Endodermal cell (in vitro differentiated cells): Measurements from ENCODE around the gene ENDOG. TPM values are rescaled to one million over a fixed set of nuclear protein-coding genes. Genes with fewer than 3 reads are reported as not detected.
"Not testable (repeated sequence)": the region's sequence is repeated elsewhere in the genome, so short reads cannot be mapped to it uniquely, and the experiment has no call there.

ENCODE experiments used
- DNase-seq: peaks from one replicate; pipeline ENCODE4 v3.0.0-alpha.2; 2017
- H3K27ac ChIP-seq: 2 replicates; pipeline ENCODE4 v1.5.1; 2013; ENCODE audit warnings: mild to moderate bottlenecking, low read depth, low read length, moderate library complexity
- H3K27me3 ChIP-seq: 2 replicates; pipeline ENCODE4 v1.6.1; 2013; ENCODE audit warnings: mild to moderate bottlenecking, low read length, moderate library complexity; ENCODE audit not compliant: insufficient read depth, control insufficient read depth, poor library complexity, severe bottlenecking
- H3K36me3 ChIP-seq: 2 replicates; pipeline ENCODE4 v1.7.0; 2013; ENCODE audit warnings: mild to moderate bottlenecking, low read length, moderate library complexity; ENCODE audit not compliant: control insufficient read depth, insufficient read depth
- H3K4me1 ChIP-seq: one replicate; pipeline ENCODE4 v1.7.0; 2013; ENCODE audit warnings: low read length; ENCODE audit not compliant: control insufficient read depth, insufficient read depth
- H3K4me3 ChIP-seq: 2 replicates; pipeline ENCODE4 v1.5.1; 2013; ENCODE audit warnings: mild to moderate bottlenecking, low read length, moderate library complexity
- H3K9ac ChIP-seq: 2 replicates; pipeline ENCODE4 v1.6.1; 2013; ENCODE audit warnings: mild to moderate bottlenecking, low read length, moderate library complexity; ENCODE audit not compliant: poor library complexity, severe bottlenecking; ENCODE audit errors: extremely low read depth
- H3K9me3 ChIP-seq: 2 replicates; pipeline ENCODE4 v1.6.1; 2013; ENCODE audit warnings: mild to moderate bottlenecking, low read length, moderate library complexity; ENCODE audit not compliant: control insufficient read depth
- H3K27ac Mint-ChIP-seq: 2 replicates; pipeline ENCODE4 v1.8.0; 2020; ENCODE audit warnings: mixed read lengths
- H3K27me3 Mint-ChIP-seq: 2 replicates; pipeline ENCODE4 v1.8.0; 2021; ENCODE audit warnings: mild to moderate bottlenecking, mixed read lengths; ENCODE audit not compliant: insufficient read depth
- H3K36me3 Mint-ChIP-seq: 2 replicates; pipeline ENCODE4 v1.8.0; 2020; ENCODE audit warnings: low read depth, mixed read lengths
- H3K4me1 Mint-ChIP-seq: 2 replicates; pipeline ENCODE4 v1.8.0; 2020; ENCODE audit warnings: mixed read lengths
- H3K4me3 Mint-ChIP-seq: 2 replicates; pipeline ENCODE4 v1.8.0; 2020; ENCODE audit warnings: mild to moderate bottlenecking, moderate library complexity, mixed read lengths
- H3K9me3 Mint-ChIP-seq: 2 replicates; pipeline ENCODE4 v1.8.0; 2020; ENCODE audit warnings: mild to moderate bottlenecking, mixed read lengths
- CTCF ChIP-seq: fragments of 200-600 bp; sonication (generic); conservative IDR thresholded peaks from 2 replicates; pipeline ENCODE4 v1.5.0; 2021; ENCODE audit warnings: antibody characterized with exemption, mild to moderate bottlenecking
- WGBS, 2 experiments: methylation state at CpG; one replicate each; pipeline versions ENCODE4 v1.1.5 to v1.1.7; 2013; ENCODE audit warnings: missing lambda C conversion rate in 2 of 2, mixed read lengths in 1 of 2; ENCODE audit not compliant: insufficient coverage in 1 of 2, insufficient read length in 1 of 2; 5-methylcytosine and 5-hydroxymethylcytosine counted together
- total RNA-seq, 2 donors: library from RNA; stranded (reverse); fragmentation: NEBNext Ultra II Directional in 1 of 2; extraction: Animal tissue kit (Norgen Biotek cat#: 25700) in 1 of 2; gene quantifications; 2 replicates in 1 of 2; 3 replicates in 1 of 2; pipeline ENCODE4 v1.2.1, GENCODE V29; 2021

ENDOG gene
- total RNA-seq, 2 donors from 2014 or later = 15.5 to 15.7 TPM

GRCh38 chr9:128774804-128775203 is 43.5 kb upstream of the ENDOG start:
- no peaks in the 10 kb centered on the region for H3K27me3 ChIP-seq
- DNase-seq = no peak
- H3K27ac ChIP-seq = no peak overlapping the region
- Mint-ChIP-seq H3K4me3 (no peak overlapping the region), H3K4me1 (peaks cover 8% of the 10 kb centered on the region), H3K36me3 (peaks cover 2% of the 10 kb centered on the region), H3K27ac (no peak overlapping the region), H3K9me3 (peaks cover 22% of the 10 kb centered on the region), H3K27me3 (peaks cover 7% of the 10 kb centered on the region)
- no peak overlapping the region for H3K4me3 ChIP-seq
- no peaks in the 10 kb centered on the region for H3K36me3 ChIP-seq
- H3K9me3 ChIP-seq = no peaks in the 10 kb centered on the region
- H3K9ac ChIP-seq = no peak overlapping the region
- no peak for TF ChIP-seq CTCF
- WGBS, 2 experiments = 86 to 100% methylated on average over 1 of the region's 1 CpG
- no peaks in the 10 kb centered on the region for H3K4me1 ChIP-seq

DNA sequence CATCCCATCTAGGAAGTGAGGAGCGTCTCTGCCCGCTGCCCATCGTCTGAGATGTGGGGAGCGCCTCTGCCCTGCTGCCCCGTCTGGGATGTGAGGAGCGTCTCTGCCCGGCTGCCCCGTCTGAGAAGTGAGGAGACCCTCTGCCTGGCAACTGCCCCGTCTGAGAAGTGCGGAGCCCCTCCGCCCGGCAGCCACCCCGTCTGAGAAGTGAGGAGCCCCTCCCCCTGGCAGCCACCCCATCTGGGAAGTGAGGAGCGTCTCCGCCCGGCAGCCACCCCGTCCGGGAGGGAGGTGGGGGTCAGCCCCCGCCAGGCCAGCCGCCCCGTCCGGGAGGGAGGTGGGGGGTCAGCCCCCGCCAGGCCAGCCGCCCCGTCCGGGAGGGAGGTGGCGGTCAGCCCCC is 38.2 kb upstream of the ENDOG start:
- H3K36me3 ChIP-seq, H3K27me3 ChIP-seq, H3K4me3 Mint-ChIP-seq, H3K4me1 ChIP-seq, H3K4me3 ChIP-seq, H3K27ac ChIP-seq, H3K9ac ChIP-seq, H3K27ac Mint-ChIP-seq, H3K4me1 Mint-ChIP-seq, H3K36me3 Mint-ChIP-seq, DNase-seq, H3K9me3 ChIP-seq: not testable (repeated sequence)
- 98 to 99% methylated on average over 11 to 18 of the region's 27 CpGs for WGBS, 2 experiments
- H3K27me3 Mint-ChIP-seq = peaks cover 13% of the 10 kb centered on the region
- H3K9me3 Mint-ChIP-seq = peaks cover 37% of the 10 kb centered on the region

GRCh38 chr9:128781187-128782070 is 36.9 kb upstream of the ENDOG start:
- Histone ChIP-seq H3K9me3 (no peaks in the 10 kb centered on the region), H3K36me3 (no peaks in the 10 kb centered on the region), H3K4me1 (no peaks in the 10 kb centered on the region), H3K4me3 (no peak overlapping the region), H3K27me3 (no peaks in the 10 kb centered on the region), H3K27ac (no peak overlapping the region), H3K9ac (no peak overlapping the region)
- Mint-ChIP-seq H3K27ac (no peak overlapping the region), H3K9me3 (peaks cover 31% of the 10 kb centered on the region), H3K4me3 (no peak overlapping the region), H3K36me3 (no peaks in the 10 kb centered on the region), H3K27me3 (peaks cover 9% of the 10 kb centered on the region), H3K4me1 (no peaks in the 10 kb centered on the region)
- 89 to 98% methylated on average over 4 to 7 of the region's 7 CpGs for WGBS, 2 experiments
- TF ChIP-seq CTCF = no peak
- no peak for DNase-seq
